Peyer's patch (tissue), 4 donors: Measurements from ENCODE around the gene TNIK. TPM values are rescaled to one million over a fixed set of nuclear protein-coding genes. Genes with fewer than 3 reads are reported as not detected.

Experiments used
- DNase-seq, 3 donors: peaks; one replicate each; pipeline ENCODE4 v3.0.0-alpha.2; 2017 to 2019
- H3K27ac ChIP-seq, 4 donors: fragments of 200-600 bp; sonication (generic); one replicate each; pipeline ENCODE4 v1.5.1; 2016 to 2019
- H3K27me3 ChIP-seq, 2 donors: fragments of 200-600 bp; sonication (generic); one replicate each; pipeline ENCODE4 v1.5.1; 2019
- H3K36me3 ChIP-seq, 3 donors: fragments of 200-600 bp; sonication (generic); one replicate each; pipeline ENCODE4 v1.5.1; 2016 to 2019
- H3K4me1 ChIP-seq, 4 donors: fragments of 200-600 bp; sonication (generic); one replicate each; pipeline ENCODE4 v1.5.1; 2016 to 2019
- H3K4me3 ChIP-seq, 4 donors: fragments of 200-600 bp; sonication (generic); 1 replicate in 3 of 4; 2 replicates in 1 of 4; pipeline ENCODE4 v1.5.1; 2016 to 2019; ENCODE audit warnings: mild to moderate bottlenecking in 1 of 4
- H3K9me3 ChIP-seq, 4 donors: fragments of 200-600 bp; sonication (generic); one replicate each; pipeline ENCODE4 v1.5.1; 2016 to 2019; ENCODE audit warnings: mild to moderate bottlenecking in 1 of 4
- CTCF ChIP-seq, 6 experiments: fragments of 450-650 bp in 4 of 6; fragments of 200-600 bp in 2 of 6; sonication (generic) in 1 of 6; IDR thresholded peaks; one replicate each; pipeline ENCODE4 v1.5.1; 2017 to 2019; ENCODE audit warnings: antibody characterized with exemption in 6 of 6, mild to moderate bottlenecking in 3 of 6, moderate library complexity in 1 of 6
- POLR2A ChIP-seq, 2 donors: fragments of 450-650 bp; IDR thresholded peaks; one replicate each; pipeline ENCODE4 v1.5.1; 2017; ENCODE audit warnings: antibody characterized with exemption in 2 of 2, mild to moderate bottlenecking in 2 of 2, moderate library complexity in 2 of 2
- total RNA-seq, 4 donors: library from RNA; depleted of rRNA; stranded (reverse); fragments of >200 nt; gene quantifications; one replicate each; pipeline ENCODE4 v1.1.0, GENCODE V29; 2016

The TNIK gene
- total RNA-seq, 4 donors from 2014 or later = 37.1 to 84.8 (median 74.4) TPM

GRCh38 chr3:171481011-171481410, 20.8 kb upstream of the TNIK start:
- TF ChIP-seq CTCF (IDR thresholded peaks at IDR 0.05) (no peak), POLR2A (IDR thresholded peaks at IDR 0.05) (no peak)
- Histone ChIP-seq H3K4me1 (no peaks in the 10 kb centered on the region), H3K27me3 (no peaks in the 10 kb centered on the region), H3K9me3 (no peaks in the 10 kb centered on the region), H3K36me3 (no peaks in the 10 kb centered on the region), H3K4me3 (no peak overlapping the region), H3K27ac (no peak overlapping the region)
- no peak for DNase-seq

GRCh38 chr3:171480526-171480925, 20.3 kb upstream of the TNIK start:
- Histone ChIP-seq H3K27ac (no peak overlapping the region), H3K4me1 (no peaks in the 10 kb centered on the region), H3K4me3 (no peak overlapping the region), H3K9me3 (no peaks in the 10 kb centered on the region), H3K36me3 (no peaks in the 10 kb centered on the region), H3K27me3 (no peaks in the 10 kb centered on the region)
- DNase-seq = no peak
- no peak for TF ChIP-seq CTCF (IDR thresholded peaks at IDR 0.05)
- no peak for TF ChIP-seq POLR2A (IDR thresholded peaks at IDR 0.05)

- H3K27me3 ChIP-seq = no peaks in the 10 kb centered on the region
- H3K27ac ChIP-seq = no peak overlapping the region
- no peaks in the 10 kb centered on the region for H3K36me3 ChIP-seq
- DNase-seq = no peak
- H3K9me3 ChIP-seq = no peaks in the 10 kb centered on the region
- TF ChIP-seq POLR2A (IDR thresholded peaks at IDR 0.05) (no peak), CTCF (IDR thresholded peaks at IDR 0.05) (no peak)
- H3K4me3 ChIP-seq = no peak overlapping the region
- no peaks in the 10 kb centered on the region for H3K4me1 ChIP-seq
Measured at GRCh38 chr3:171476532-171477102, 16.4 kb upstream of the TNIK start.

- DNase-seq = no peak
- TF ChIP-seq POLR2A (IDR thresholded peaks at IDR 0.05) (no peak), CTCF (IDR thresholded peaks at IDR 0.05) (no peak)
- Histone ChIP-seq H3K4me1 (no peaks in the 10 kb centered on the region), H3K36me3 (no peaks in the 10 kb centered on the region), H3K27ac (no peak overlapping the region), H3K27me3 (no peaks in the 10 kb centered on the region), H3K9me3 (no peaks in the 10 kb centered on the region), H3K4me3 (no peak overlapping the region)
Measured at GRCh38 chr3:171472552-171472951, 12.3 kb upstream of the TNIK start.

- H3K36me3 ChIP-seq = no peaks in the 10 kb centered on the region
- H3K4me3 ChIP-seq = no peak overlapping the region
- H3K4me1 ChIP-seq = no peaks in the 10 kb centered on the region
- no peak for DNase-seq
- TF ChIP-seq CTCF (IDR thresholded peaks at IDR 0.05) = no peak
- TF ChIP-seq POLR2A (IDR thresholded peaks at IDR 0.05) = no peak
- H3K9me3 ChIP-seq = no peaks in the 10 kb centered on the region
- no peaks in the 10 kb centered on the region for H3K27me3 ChIP-seq
- H3K27ac ChIP-seq = no peak overlapping the region
Measured at GRCh38 chr3:171470714-171471227, 10.6 kb upstream of the TNIK start.

GRCh38 chr3:171469376-171469775, 9.2 kb upstream of the TNIK start:
- Histone ChIP-seq H3K27me3 (no peaks in the 10 kb centered on the region), H3K4me3 (no peak overlapping the region), H3K4me1 (no peaks in the 10 kb centered on the region), H3K9me3 (no peaks in the 10 kb centered on the region), H3K36me3 (no peaks in the 10 kb centered on the region), H3K27ac (no peak overlapping the region)
- DNase-seq = no peak
- TF ChIP-seq CTCF (IDR thresholded peaks at IDR 0.05) = no peak
- no peak for TF ChIP-seq POLR2A (IDR thresholded peaks at IDR 0.05)
